ENCODE results near the gene FPR2.
"Not testable (repeated sequence)": the region's sequence is repeated elsewhere in the genome, so short reads cannot be mapped to it uniquely, and the experiment has no call there.

FPR2 gene

GRCh38 chr19:51740356-51740755, 20.6 kb upstream of the FPR2 start:
- no peak for DNase-seq (ENCODE audit: low read depth)

- no peak for DNase-seq (ENCODE audit: low read depth)
Observed at GRCh38 chr19:51742789-51743188, 18.2 kb upstream of the FPR2 start.

GRCh38 chr19:51743405-51743804, 17.6 kb upstream of the FPR2 start:
- DNase-seq (ENCODE audit: low read depth) = no peak

GRCh38 chr19:51746731-51747130, 14.2 kb upstream of the FPR2 start:
- DNase-seq (ENCODE audit: low read depth) = no peak

- DNase-seq (ENCODE audit: low read depth) = no peak
Observed at GRCh38 chr19:51749979-51750378, 11.0 kb upstream of the FPR2 start.

- DNase-seq (ENCODE audit: low read depth) = no peak
Observed at GRCh38 chr19:51750400-51751094, 10.4 kb upstream of the FPR2 start.

GRCh38 chr19:51751655-51752054, 9.3 kb upstream of the FPR2 start, which contains the start of gene FPR1:
FPR1 (minus strand) TSS chr19:51751878; CDS start chr19:51746994, 4,884 bp downstream.
- DNase-seq (ENCODE audit: low read depth) = no peak

GRCh38 chr19:51754109-51754508, 6.9 kb upstream of the FPR2 start:
- DNase-seq (ENCODE audit: low read depth) = no peak

- DNase-seq (ENCODE audit: low read depth) = no peak
Observed at GRCh38 chr19:51754770-51755169, 6.2 kb upstream of the FPR2 start.

- DNase-seq (ENCODE audit: low read depth) = no peak
Observed at GRCh38 chr19:51755571-51755970, 5.4 kb upstream of the FPR2 start.

GRCh38 chr19:51761696-51762095, 716 bp downstream of the FPR2 start:
- DNase-seq (ENCODE audit: low read depth) = no peak

- DNase-seq (ENCODE audit: low read depth) = no peak
Observed at GRCh38 chr19:51765086-51765485, 4.1 kb downstream of the FPR2 start.

GRCh38 chr19:51766461-51766860, 5.5 kb downstream of the FPR2 start:
- DNase-seq (ENCODE audit: low read depth) = no peak

- DNase-seq (ENCODE audit: low read depth) = no peak
Observed at GRCh38 chr19:51771376-51772130, 10.6 kb downstream of the FPR2 start.

- no peak for DNase-seq (ENCODE audit: low read depth)
Observed at GRCh38 chr19:51772977-51773376, 12.0 kb downstream of the FPR2 start.

- DNase-seq (ENCODE audit: low read depth) = not testable (repeated sequence)
Observed at GRCh38 chr19:51776561-51776960, 15.6 kb downstream of the FPR2 start.

- DNase-seq (ENCODE audit: low read depth) = peak; percentile 68
Observed at GRCh38 chr19:51777570-51778462, 16.8 kb downstream of the FPR2 start.

GRCh38 chr19:51779181-51779580, 18.2 kb downstream of the FPR2 start:
- DNase-seq (ENCODE audit: low read depth) = no peak

- DNase-seq (ENCODE audit: low read depth) = no peak
Observed at GRCh38 chr19:51779703-51780102, 18.7 kb downstream of the FPR2 start.

GRCh38 chr19:51780270-51780669, 19.3 kb downstream of the FPR2 start:
- DNase-seq (ENCODE audit: low read depth) = no peak

GRCh38 chr19:51781999-51782398, 21.0 kb downstream of the FPR2 start:
- no peak for DNase-seq (ENCODE audit: low read depth)

- DNase-seq (ENCODE audit: low read depth) = no peak
Observed at GRCh38 chr19:51783372-51783771, 22.4 kb downstream of the FPR2 start.
